Stomach (tissue), 4 donors: Measurements from ENCODE around the gene CEMIP.

Source experiments
- CTCF ChIP-seq, 7 experiments: fragments of 450-650 bp in 4 of 7; fragments of 200-600 bp in 3 of 7; sonication (generic) in 3 of 7; IDR thresholded peaks; one replicate each; pipeline ENCODE4 v1.5.1; 2016 to 2019; ENCODE audit warnings: antibody characterized with exemption in 7 of 7, control low read depth in 2 of 7, mild to moderate bottlenecking in 1 of 7
- POLR2A ChIP-seq, 4 donors: fragments of 450-650 bp; IDR thresholded peaks; one replicate each; pipeline ENCODE4 v1.6.1; 2016; ENCODE audit warnings: antibody characterized with exemption in 4 of 4, control low read depth in 2 of 4, mild to moderate bottlenecking in 1 of 4, moderate library complexity in 1 of 4

GRCh38 chr15:80989518-80990478 is 210.6 kb downstream of the CEMIP start, which contains the start of gene MESD:
- TF ChIP-seq POLR2A (IDR thresholded peaks at IDR 0.05) = peak in 1 of 4 donors; percentile 27
- TF ChIP-seq CTCF (IDR thresholded peaks at IDR 0.05) = no peak
